K562 (cell line): ENCODE measurements around the gene HS3ST1. TPM values are rescaled to one million over a fixed set of nuclear protein-coding genes. Genes with fewer than 3 reads are reported as not detected.

Experiments used
- ATF7 ChIP-seq: fragments of 450-650 bp; IDR thresholded peaks from 2 replicates; pipeline ENCODE4 v1.7.1; 2014; ENCODE audit warnings: mild to moderate bottlenecking, moderate library complexity
- LARP7 ChIP-seq: fragments of 450-650 bp; IDR thresholded peaks from 2 replicates; pipeline ENCODE4 v1.6.1; 2016
- RNF219 ChIP-seq: fragments of 250-450 bp; sonication (Bioruptor Pico); IDR thresholded peaks from 2 replicates; pipeline ENCODE4 v1.5.0; 2022; ENCODE audit warnings: mild to moderate bottlenecking
- ZNF318 ChIP-seq, 2 experiments: fragments of 450-650 bp; IDR thresholded peaks; 2 replicates each; pipeline ENCODE4 v1.6.1; 2016; ENCODE audit warnings: mild to moderate bottlenecking in 2 of 2, borderline replicate concordance in 1 of 2, low read depth in 1 of 2, moderate library complexity in 1 of 2
- ZNF551 ChIP-seq: fragments of 250-450 bp; sonication (Bioruptor Pico); IDR thresholded peaks from 2 replicates; pipeline ENCODE4 v1.5.0; 2021; ENCODE audit warnings: mild to moderate bottlenecking, moderate library complexity
- polyA plus RNA-seq, 8 experiments: library from polyadenylated mRNA; depleted of rRNA in 4 of 8; stranded (reverse) in 5 of 8; unstranded in 3 of 8; fragments of >200 nt; fragmentation: Nextera tagmentation in 2 of 8; fragmentation: Illumina TruSeq in 1 of 8; extraction: Ambion mirVana in 2 of 8; extraction: Trizol in 1 of 8; gene quantifications; 2 replicates each; pipeline versions ENCODE4 v1.2.1 to v1.2.3, GENCODE V29; 2011 to 2014; ENCODE audit warnings: inconsistent platforms in 1 of 8, missing spikeins in 1 of 8
- total RNA-seq, 7 experiments: library from RNA; depleted of rRNA in 6 of 7; stranded (reverse); fragments of >200 nt in 6 of 7; fragmentation: Illumina TruSeq in 2 of 7; extraction: Trizol in 2 of 7; gene quantifications; 2 replicates each; pipeline versions ENCODE4 v1.2.1 to v1.2.3, GENCODE V29; 2011 to 2021; ENCODE audit warnings: low replicate concordance in 1 of 7

Gene HS3ST1
- total and polyA plus RNA-seq, 9 of the 15 experiments (the other 6 are each of a cell fraction or from before 2014, with no cell fraction given), result 0.02 TPM; not detected in 8

- no peak for TF ChIP-seq ZNF318 (IDR thresholded peaks at IDR 0.05; ENCODE audit: borderline replicate concordance in 1 of 2, low read depth in 1 of 2)
- no peak for TF ChIP-seq ATF7
- no peak for TF ChIP-seq RNF219 (CRISPR knock-in tag)
- TF ChIP-seq LARP7, result no peak
- TF ChIP-seq ZNF551 (CRISPR knock-in tag), result no peak
- TF ChIP-seq, all 486 proteins: peak for 0
These were observed 21.1 kb downstream of the HS3ST1 start (continued) for GRCh38 chr4:11407551-11407950.
